HEK293 (cell line): ENCODE measurements around the gene SLC35G3.

Experiments used
- REST ChIP-seq: fragments of 450-650 bp; formaldehyde crosslinking; IDR thresholded peaks from 2 replicates; pipeline ENCODE4 v1.5.1; 2016; ENCODE audit warnings: missing biosample characterization, missing genetic modification characterization
- ZBTB17 ChIP-seq: fragments of 450-650 bp; formaldehyde crosslinking; IDR thresholded peaks from 2 replicates; pipeline ENCODE4 v1.5.1; 2016; ENCODE audit warnings: missing biosample characterization, missing genetic modification characterization
- ZNF132 ChIP-seq: fragments of 450-650 bp; formaldehyde crosslinking; IDR thresholded peaks from 2 replicates; pipeline ENCODE4 v1.5.1; 2017; ENCODE audit warnings: missing biosample characterization, missing genetic modification characterization, borderline replicate concordance
- ZNF146 ChIP-seq: fragments of 450-650 bp; formaldehyde crosslinking; IDR thresholded peaks from 2 replicates; pipeline ENCODE4 v1.5.1; 2016; ENCODE audit warnings: missing biosample characterization, missing genetic modification characterization
- ZNF423 ChIP-seq: fragments of 450-650 bp; formaldehyde crosslinking; IDR thresholded peaks from 2 replicates; pipeline ENCODE4 v1.5.1; 2016; ENCODE audit warnings: missing biosample characterization, missing genetic modification characterization
- ZNF501 ChIP-seq: fragments of 450-650 bp; formaldehyde crosslinking; IDR thresholded peaks from 2 replicates; pipeline ENCODE4 v1.5.1; 2016; ENCODE audit warnings: missing biosample characterization, missing genetic modification characterization
- ZNF514 ChIP-seq: fragments of 450-650 bp; formaldehyde crosslinking; IDR thresholded peaks from 2 replicates; pipeline ENCODE4 v1.5.1; 2016; ENCODE audit warnings: missing biosample characterization, missing genetic modification characterization
- TF ChIP-seq, protein P1 (sequence below): fragments of 450-650 bp; formaldehyde crosslinking; IDR thresholded peaks from 2 replicates; pipeline ENCODE4 v1.5.1; 2016; ENCODE audit warnings: missing biosample characterization, missing genetic modification characterization

DNA sequence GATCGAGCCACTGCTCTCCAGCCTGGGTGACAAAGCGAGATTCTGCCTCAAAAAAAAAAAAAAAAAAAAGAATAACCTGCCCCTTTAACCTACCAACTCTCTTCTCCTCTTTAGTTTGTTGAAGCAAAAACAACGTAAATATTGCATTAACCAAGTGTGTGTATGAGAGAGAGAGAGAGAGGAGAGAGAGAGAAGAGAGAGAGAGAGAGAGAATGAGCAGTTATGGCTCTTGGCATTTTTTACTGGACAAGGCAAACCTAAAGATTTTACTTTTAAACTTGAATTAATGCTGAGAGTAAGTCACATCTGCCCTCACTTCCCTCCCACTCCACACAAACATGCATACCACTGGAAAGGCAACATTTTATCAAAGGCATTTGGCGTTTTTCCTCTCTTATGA, 45.6 kb upstream of the SLC35G3 start:
- TF ChIP-seq, protein P1, sequence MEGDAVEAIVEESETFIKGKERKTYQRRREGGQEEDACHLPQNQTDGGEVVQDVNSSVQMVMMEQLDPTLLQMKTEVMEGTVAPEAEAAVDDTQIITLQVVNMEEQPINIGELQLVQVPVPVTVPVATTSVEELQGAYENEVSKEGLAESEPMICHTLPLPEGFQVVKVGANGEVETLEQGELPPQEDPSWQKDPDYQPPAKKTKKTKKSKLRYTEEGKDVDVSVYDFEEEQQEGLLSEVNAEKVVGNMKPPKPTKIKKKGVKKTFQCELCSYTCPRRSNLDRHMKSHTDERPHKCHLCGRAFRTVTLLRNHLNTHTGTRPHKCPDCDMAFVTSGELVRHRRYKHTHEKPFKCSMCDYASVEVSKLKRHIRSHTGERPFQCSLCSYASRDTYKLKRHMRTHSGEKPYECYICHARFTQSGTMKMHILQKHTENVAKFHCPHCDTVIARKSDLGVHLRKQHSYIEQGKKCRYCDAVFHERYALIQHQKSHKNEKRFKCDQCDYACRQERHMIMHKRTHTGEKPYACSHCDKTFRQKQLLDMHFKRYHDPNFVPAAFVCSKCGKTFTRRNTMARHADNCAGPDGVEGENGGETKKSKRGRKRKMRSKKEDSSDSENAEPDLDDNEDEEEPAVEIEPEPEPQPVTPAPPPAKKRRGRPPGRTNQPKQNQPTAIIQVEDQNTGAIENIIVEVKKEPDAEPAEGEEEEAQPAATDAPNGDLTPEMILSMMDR: no peak
- TF ChIP-seq ZNF501: no peak
- TF ChIP-seq ZNF132 (tag by site-specific recombination): no peak
- TF ChIP-seq ZNF146 (tag by site-specific recombination): no peak
- TF ChIP-seq REST (tag by site-specific recombination): no peak
- TF ChIP-seq ZNF514 (tag by site-specific recombination): no peak
- no peak for TF ChIP-seq ZNF423 (tag by site-specific recombination)
- TF ChIP-seq ZBTB17 (tag by site-specific recombination): no peak
